ENCODE data around the gene DDB1. TPM values are rescaled to one million over a fixed set of nuclear protein-coding genes. Genes with fewer than 3 reads are reported as not detected.
A peak's percentile ranks its signal among the peaks of the same experiment; 100 is the strongest.

Gene DDB1
- total RNA-seq, 1 experiment from 2014 or later, result 451 TPM

DNA sequence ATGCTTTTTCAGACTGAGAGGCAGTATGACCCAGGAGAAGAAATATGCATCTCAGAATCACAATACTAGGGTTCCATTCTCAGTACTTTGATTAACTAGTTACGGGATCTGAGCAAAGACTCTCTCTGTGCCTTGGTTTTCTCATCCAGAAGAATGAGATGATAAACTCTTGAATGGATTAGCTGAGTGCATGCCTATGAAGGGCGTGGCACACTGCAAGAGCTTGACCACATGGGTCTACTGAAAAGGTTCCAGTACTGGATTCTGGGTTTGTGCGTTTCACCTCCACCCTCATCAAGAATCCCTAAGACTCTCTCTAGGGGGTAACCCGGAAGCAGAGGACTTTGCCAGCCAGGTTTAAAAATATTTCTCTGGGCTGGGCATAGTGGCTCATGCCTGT lies 66.3 kb downstream of the DDB1 start:
- Histone ChIP-seq H3K9me2 (replicated peaks; ENCODE audit: low read length) (no peaks in the 10 kb centered on the region), H3K27ac (ENCODE audit: low read length) (no peak overlapping the region), H3K79me2 (ENCODE audit: low read length) (no peaks in the 10 kb centered on the region), H3K9ac (ENCODE audit: low read length) (no peak overlapping the region), H3F3A (ENCODE audit: low read length, unreplicated experiment) (no peaks in the 10 kb centered on the region), H3K27me3 (ENCODE audit: low read length) (no peaks in the 10 kb centered on the region), H3K4me1 (ENCODE audit: insufficient read depth, low read length) (peaks cover 10% of the 10 kb centered on the region; the same call in 1 of the 2 replicates), H2AFZ (ENCODE audit: low read length) (no peak overlapping the region), H3K4me2 (ENCODE audit: low read length) (no peak overlapping the region), H3K9me3 (ENCODE audit: low read length) (no peaks in the 10 kb centered on the region), H4K20me1 (ENCODE audit: low read length) (no peaks in the 10 kb centered on the region), H3K4me3 (ENCODE audit: low read length) (no peak overlapping the region), H3K36me3 (ENCODE audit: low read depth, low read length) (no peaks in the 10 kb centered on the region)
- CTCF ChIA-PET, result no interaction called here
- BruUV-seq (replicated peaks), result no TSS peak
- ATAC-seq (peak; percentile 59), DNase-seq (peak; percentile 31)
- TF ChIP-seq EZH2phosphoT487 (IDR thresholded peaks at IDR 0.05; ENCODE audit: borderline replicate concordance, low read length), result no peak
- TF ChIP-seq, protein P1, sequence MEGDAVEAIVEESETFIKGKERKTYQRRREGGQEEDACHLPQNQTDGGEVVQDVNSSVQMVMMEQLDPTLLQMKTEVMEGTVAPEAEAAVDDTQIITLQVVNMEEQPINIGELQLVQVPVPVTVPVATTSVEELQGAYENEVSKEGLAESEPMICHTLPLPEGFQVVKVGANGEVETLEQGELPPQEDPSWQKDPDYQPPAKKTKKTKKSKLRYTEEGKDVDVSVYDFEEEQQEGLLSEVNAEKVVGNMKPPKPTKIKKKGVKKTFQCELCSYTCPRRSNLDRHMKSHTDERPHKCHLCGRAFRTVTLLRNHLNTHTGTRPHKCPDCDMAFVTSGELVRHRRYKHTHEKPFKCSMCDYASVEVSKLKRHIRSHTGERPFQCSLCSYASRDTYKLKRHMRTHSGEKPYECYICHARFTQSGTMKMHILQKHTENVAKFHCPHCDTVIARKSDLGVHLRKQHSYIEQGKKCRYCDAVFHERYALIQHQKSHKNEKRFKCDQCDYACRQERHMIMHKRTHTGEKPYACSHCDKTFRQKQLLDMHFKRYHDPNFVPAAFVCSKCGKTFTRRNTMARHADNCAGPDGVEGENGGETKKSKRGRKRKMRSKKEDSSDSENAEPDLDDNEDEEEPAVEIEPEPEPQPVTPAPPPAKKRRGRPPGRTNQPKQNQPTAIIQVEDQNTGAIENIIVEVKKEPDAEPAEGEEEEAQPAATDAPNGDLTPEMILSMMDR (conservative IDR thresholded peaks at IDR 0.05; ENCODE audit: low read depth, low read length), result no peak
- no peak for TF ChIP-seq EZH2 (IDR thresholded peaks at IDR 0.05; ENCODE audit: low read length, unreplicated experiment)
- POLR2A ChIA-PET (ENCODE audit: unreplicated experiment), result interaction anchor here (0.7 kb wide), 1 partner anchor 10 kb away, joined by 3 read pairs; no protein-coding TSS in a partner anchor
- intact Hi-C loops (cut with micrococcal nuclease), result no loop called here

DNA sequence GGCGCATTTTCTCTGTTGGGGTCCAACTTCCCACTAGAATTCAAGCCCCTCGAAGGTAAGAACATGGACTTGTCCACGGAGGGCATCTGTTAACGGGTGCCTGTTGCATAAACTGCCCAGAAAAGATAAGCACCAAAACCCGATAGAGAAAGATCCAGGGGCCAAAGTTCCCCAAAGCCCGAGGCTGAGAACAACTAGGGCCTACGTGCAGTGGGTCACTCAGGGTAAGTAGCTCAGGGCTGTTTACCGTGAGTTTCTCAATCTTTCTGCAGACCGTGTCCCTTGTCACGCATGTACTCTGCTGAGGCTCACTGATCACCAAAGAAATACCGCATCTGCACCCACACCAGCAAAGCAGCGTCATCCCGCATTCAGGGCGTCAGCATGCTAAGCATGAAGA lies 67.5 kb downstream of the DDB1 start:
- no peak for ATAC-seq
- CTCF ChIA-PET, result no interaction called here
- H3K9ac ChIP-seq (ENCODE audit: low read length), result no peak overlapping the region

DNA sequence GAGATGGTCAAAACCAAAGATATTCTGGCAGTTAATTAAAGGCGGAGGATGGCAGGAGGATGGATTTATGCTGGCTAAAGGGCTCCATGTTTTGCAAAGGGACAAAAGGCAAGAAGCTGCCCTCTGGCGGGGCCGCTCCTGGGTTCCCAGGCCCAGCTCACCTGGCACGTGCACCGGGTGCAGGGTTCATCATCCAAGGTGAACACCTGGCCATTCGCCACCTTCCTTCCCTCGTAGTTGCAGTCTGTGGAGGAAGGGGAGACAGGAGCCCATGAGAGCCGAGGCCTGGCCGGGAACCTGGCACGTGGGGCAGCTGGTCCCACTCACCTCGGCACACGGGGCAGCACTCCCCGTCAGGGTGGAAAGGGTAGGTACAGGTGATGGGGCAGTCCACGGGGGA lies 68.1 kb downstream of the DDB1 start:
- peaks cover 4% of the 10 kb centered on the region; the same call in 1 of the 2 replicates for H3K4me1 ChIP-seq (ENCODE audit: insufficient read depth, low read length)
- no peak overlapping the region for H3K9ac ChIP-seq (ENCODE audit: low read length)
- H3K79me2 ChIP-seq (ENCODE audit: low read length), result no peaks in the 10 kb centered on the region
- BruUV-seq (replicated peaks), result no TSS peak
- TF ChIP-seq, protein P1 (conservative IDR thresholded peaks at IDR 0.05; ENCODE audit: low read depth, low read length), result no peak
- no peak for TF ChIP-seq EZH2 (IDR thresholded peaks at IDR 0.05; ENCODE audit: low read length, unreplicated experiment)
- H2AFZ ChIP-seq (ENCODE audit: low read length), result no peak overlapping the region
- H3K27ac ChIP-seq (ENCODE audit: low read length), result no peak overlapping the region
- no peaks in the 10 kb centered on the region for H3K27me3 ChIP-seq (ENCODE audit: low read length)
- no peak overlapping the region for H3K4me3 ChIP-seq (ENCODE audit: low read length)
- H4K20me1 ChIP-seq (ENCODE audit: low read length), result no peaks in the 10 kb centered on the region
- intact Hi-C loops (cut with micrococcal nuclease), result no loop called here
- CTCF ChIA-PET, result no interaction called here
- no peak for DNase-seq
- H3K4me2 ChIP-seq (ENCODE audit: low read length), result no peak overlapping the region
- no peaks in the 10 kb centered on the region for H3K36me3 ChIP-seq (ENCODE audit: low read depth, low read length)
- ATAC-seq, result no peak
- H3K9me2 ChIP-seq (replicated peaks; ENCODE audit: low read length), result no peaks in the 10 kb centered on the region
- no peaks in the 10 kb centered on the region for H3F3A ChIP-seq (ENCODE audit: low read length, unreplicated experiment)
- POLR2A ChIA-PET (ENCODE audit: unreplicated experiment), result no interaction called here
- H3K9me3 ChIP-seq (ENCODE audit: low read length), result no peaks in the 10 kb centered on the region

More for the DNA sequence above, 67.5 kb downstream of the DDB1 start:
- no peaks in the 10 kb centered on the region for H3K9me3 ChIP-seq (ENCODE audit: low read length)
- H3K4me2 ChIP-seq (ENCODE audit: low read length), result no peak overlapping the region
- H3K36me3 ChIP-seq (ENCODE audit: low read depth, low read length), result no peaks in the 10 kb centered on the region
- H3F3A ChIP-seq (ENCODE audit: low read length, unreplicated experiment), result no peaks in the 10 kb centered on the region
- H2AFZ ChIP-seq (ENCODE audit: low read length), result no peak overlapping the region
- DNase-seq, result no peak
- TF ChIP-seq, protein P1 (conservative IDR thresholded peaks at IDR 0.05; ENCODE audit: low read depth, low read length), result no peak
- TF ChIP-seq EZH2phosphoT487 (IDR thresholded peaks at IDR 0.05; ENCODE audit: borderline replicate concordance, low read length), result no peak
- no peak for TF ChIP-seq EZH2 (IDR thresholded peaks at IDR 0.05; ENCODE audit: low read length, unreplicated experiment)
- no peaks in the 10 kb centered on the region for H3K9me2 ChIP-seq (replicated peaks; ENCODE audit: low read length)
- POLR2A ChIA-PET (ENCODE audit: unreplicated experiment), result no interaction called here
- no peak overlapping the region for H3K4me3 ChIP-seq (ENCODE audit: low read length)
- intact Hi-C loops (cut with micrococcal nuclease), result no loop called here
- H3K27ac ChIP-seq (ENCODE audit: low read length), result no peak overlapping the region
- no peaks in the 10 kb centered on the region for H3K79me2 ChIP-seq (ENCODE audit: low read length)
- H3K4me1 ChIP-seq (ENCODE audit: insufficient read depth, low read length), result peaks cover 6% of the 10 kb centered on the region; the same call in 1 of the 2 replicates
- H4K20me1 ChIP-seq (ENCODE audit: low read length), result no peaks in the 10 kb centered on the region
- BruUV-seq (replicated peaks), result no TSS peak
- H3K27me3 ChIP-seq (ENCODE audit: low read length), result no peaks in the 10 kb centered on the region
